HL-60/S4 treated with phorbol 12-myristate 13-acetate at 8.2 ng/mL for 4 days and 3 days (cell line): ENCODE measurements around the gene SLC35F2.
"Not testable (repeated sequence)": the region's sequence is repeated elsewhere in the genome, so short reads cannot be mapped to it uniquely, and the experiment has no call there.

Source experiments
- in situ Hi-C: fragments of 300-500 bp; cut with MboI; formaldehyde crosslinking; loops from 2 replicates; pipeline ENCODE4 v1.15.0; 2022; ENCODE audit warnings: low sequenced_read_pairs

SLC35F2 gene

GRCh38 chr11:107858217-107859070 is at the start of gene SLC35F2:
Gene SLC35F2 (minus strand): TSS chr11:107858787. CDS start chr11:107858767, 20 bp downstream.
- in situ Hi-C loops, result no loop called here

- in situ Hi-C loops, result no loop called here
Observed at GRCh38 chr11:107908211-107908610, 49.6 kb upstream of the SLC35F2 start.

DNA sequence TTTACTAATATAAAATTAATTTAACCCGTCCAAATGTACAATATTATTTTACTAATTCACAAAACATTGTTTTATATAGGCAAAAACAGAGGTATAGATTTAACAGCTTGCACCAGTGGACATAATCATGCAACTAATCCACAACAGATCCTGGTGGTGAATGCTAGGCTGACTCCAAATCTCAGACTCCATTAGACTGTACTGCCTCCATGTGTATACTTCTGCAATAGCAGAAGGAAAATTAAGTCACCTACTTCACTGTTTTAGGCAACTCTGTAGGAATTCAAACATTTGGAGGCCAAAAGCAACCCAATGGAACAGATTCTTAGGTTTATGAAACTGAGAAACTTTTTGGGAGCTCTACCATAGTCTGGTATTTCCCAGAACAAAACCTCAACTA is 39.7 kb upstream of the SLC35F2 start:
- in situ Hi-C loops, result no loop called here

DNA sequence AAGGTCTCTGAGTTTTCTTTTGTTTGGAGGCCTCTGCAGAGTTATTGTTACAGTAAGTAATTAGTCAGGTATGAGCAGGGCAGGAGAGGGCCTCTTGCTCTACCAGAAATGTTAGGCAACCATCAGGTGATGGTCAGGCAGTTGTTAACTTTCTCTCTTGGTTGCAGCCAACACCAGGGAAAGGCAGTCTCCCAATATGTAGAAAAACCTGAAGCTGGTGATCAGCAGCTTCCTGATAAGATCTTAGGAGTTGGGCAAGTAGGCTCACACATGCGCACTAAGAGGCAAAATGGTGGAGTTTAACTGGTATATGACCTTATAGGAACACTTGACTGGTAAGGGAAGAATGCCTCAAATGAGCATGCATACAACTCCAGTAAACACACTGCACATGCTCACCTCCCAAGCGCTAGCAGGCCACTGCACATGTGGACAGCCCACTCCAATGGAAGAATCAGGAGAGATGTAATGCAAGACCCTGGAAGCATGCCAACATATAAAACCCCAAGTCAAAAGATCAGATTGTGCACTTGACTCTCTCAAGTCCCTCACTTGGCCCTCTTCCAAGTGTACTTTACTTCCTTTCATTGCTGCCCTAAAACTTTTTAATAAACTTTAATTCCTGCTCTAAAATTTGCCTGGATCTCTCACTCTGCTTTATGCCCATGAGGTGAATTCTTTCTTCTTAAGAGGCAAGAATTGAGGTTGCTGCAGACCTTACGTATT is 23.7 kb upstream of the SLC35F2 start:
- in situ Hi-C loops, result no loop called here

DNA sequence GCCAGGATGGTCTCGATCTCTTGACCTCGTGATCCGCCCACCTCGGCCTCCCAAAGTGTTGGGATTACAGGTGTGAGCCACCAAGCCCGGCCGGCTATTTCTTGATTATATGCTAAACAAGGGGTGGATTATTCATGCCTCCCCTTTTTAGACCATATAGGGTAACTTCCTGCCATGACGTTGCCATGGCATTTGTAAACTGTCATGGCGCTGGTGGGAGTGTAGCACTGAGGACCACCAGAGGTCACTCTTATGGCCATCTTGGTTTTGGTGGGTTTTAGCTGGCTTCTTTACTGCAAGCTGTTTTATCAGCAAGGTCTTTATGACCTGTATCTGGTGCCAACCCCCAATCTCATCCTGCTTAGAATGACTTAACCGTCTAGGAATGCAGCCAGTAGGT is 22.9 kb upstream of the SLC35F2 start:
- in situ Hi-C loops, result not testable (repeated sequence)

DNA sequence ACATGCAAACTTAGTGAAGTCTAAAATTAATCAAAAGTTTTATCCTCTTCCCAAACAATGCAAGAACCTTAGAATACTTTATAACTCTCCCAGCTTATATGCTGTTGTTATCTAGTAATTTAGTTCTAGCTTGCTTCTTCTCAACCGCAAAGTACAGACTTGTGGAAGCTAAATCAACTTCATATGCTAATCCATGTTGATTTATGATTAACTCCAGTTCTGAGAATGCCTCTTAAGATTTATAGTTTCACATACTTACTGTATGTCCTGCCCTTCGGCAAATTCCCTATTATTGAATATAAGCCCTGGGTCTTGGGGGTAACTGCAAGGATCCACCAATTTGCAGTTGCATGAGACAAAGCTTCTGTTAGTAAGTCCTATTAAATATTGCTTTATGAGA is 17.6 kb upstream of the SLC35F2 start:
- in situ Hi-C loops, result no loop called here

DNA sequence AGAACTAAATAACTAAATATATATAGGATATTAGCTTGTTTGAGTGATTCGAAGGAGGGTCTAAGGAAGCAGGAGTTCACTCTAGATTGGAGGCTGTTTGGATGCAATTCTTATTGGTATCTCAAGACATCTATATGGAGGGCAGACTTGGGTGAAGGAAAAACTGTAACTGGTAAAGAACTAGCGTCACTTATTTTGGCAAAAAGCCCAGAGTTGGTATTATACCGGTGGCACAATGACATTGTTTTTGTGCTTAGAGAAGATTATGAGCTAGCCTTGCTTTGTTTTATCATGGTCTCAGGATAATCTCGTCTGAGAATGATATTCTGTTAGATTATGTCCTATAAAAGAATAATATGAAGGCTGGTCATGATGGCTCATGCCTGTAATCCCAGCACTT is 6.0 kb upstream of the SLC35F2 start:
- in situ Hi-C loops, result no loop called here

GRCh38 chr11:107860688-107861087 is 2.1 kb upstream of the SLC35F2 start:
- in situ Hi-C loops, result no loop called here

DNA sequence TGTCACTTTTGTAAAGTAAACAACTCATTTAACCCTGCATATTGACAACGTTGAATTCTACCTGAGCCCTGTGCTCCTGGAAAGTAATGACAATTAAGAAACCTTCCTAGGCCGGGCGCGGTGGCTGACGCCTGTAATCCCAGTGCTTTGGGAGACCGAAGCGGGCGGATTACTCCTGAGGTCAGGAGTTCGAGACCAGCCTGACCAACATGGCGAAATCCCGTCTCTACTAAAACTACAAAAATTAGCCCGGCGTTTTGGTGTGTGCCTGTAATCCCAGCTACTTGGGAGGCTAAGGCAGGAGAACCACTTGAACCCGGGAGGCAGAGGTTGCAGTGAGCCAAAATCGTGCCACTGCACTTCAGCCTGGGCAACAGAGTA is 1.6 kb upstream of the SLC35F2 start:
- in situ Hi-C loops, result not testable (repeated sequence)

DNA sequence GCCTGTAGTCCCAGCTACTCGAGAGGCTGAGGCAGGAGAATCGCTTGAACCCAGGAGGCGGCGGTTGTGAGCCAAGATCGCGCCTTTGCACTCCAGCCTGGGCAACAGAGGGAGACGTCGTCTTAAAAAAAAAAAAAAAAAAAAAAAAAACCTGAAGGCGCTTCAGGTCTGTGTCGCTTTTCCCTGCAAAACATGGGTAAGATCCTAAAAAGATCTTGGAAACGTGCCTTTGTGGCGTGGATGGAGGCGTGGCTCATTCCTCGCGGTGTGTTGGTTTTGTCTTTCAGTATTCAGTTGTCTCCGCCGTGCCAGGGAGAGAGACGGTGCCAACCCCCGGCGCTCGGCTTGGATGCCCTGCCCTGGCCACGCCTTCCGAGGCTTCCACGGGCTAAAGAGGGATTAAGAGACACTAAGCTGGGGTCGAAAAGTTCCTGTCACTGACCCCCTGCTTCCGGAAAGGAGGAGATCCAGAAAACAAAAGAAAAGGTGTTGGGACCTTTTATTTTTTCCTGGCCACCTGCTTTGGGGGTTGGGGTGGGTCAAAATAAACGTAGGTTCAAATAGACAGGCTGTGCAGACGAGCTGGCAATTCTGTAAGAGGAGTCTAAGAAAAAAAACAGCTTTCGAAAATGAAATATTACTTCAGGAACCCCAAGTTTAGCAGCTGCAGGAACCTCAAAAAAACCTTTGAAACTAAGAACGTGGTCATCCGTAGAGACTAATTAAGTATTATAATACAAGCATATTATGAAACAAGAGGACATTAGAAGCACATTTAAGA is 1.1 kb upstream of the SLC35F2 start:
- in situ Hi-C loops, result no loop called here

- in situ Hi-C loops, result no loop called here
Observed at GRCh38 chr11:107857550-107858216, 904 bp downstream of the SLC35F2 start.

DNA sequence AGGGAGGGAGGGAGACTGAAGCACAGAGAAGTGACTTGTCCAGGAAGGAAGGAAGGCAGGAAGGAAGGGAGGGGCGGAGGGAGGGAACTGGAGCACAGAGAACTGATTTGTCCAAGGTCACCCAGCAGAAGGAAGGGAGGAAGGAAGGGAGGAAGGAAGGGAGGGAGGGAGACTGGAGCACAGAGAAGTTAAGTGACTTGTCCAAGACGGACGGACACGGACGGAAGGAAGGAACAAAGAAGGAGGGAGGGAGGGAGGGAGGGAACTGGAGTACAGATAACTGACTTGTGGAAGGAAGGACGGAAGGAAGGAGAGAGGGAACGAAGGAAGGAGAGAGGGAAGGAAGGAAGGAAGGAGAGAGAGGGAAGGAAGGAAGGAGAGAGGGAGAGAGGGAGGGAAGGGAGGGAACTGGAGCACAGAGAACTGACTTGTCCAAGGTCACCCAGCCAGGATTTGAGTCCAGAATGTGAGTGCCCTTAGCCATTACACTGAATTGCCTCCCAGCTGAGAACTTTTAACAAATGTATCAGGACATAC is 1.5 kb downstream of the SLC35F2 start:
- in situ Hi-C loops, result no loop called here

DNA sequence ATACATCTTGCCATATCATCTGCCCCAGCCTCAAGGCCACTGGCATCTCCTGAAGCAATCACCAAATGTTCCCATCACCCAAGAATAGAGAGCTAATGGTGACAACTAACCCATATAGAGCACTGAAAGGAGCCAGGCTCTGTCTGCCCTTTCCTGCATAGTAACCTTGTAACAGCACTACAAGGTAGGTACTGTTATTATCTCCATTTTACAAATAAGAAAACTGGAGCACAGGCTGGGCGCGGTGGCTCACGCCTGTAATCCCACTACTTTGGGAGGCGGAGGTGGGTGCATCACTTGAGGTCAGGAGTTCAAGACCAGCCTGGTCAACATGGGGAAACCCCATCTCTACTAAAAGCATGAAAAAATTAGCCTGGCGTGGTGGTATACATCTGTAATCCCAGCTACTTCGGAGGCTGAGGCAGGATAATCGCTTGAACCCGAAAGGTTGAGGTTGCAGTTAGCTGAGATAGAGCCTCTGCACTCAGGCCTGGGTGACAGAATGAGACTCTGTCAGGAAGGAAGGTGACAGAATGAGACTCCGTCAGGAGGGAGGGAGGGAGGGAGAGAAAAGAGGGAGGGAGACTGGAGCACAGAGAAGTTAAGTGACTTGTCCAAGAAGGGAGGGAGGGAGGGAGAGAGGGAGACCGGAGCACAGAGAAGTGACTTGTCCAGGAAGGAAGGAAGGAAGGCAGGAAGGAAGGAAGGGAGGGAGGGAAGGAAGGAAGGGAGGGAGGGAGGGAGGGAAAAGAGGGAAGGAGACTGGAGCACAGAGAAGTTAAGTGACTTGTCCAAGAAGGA is 2.2 kb downstream of the SLC35F2 start:
- in situ Hi-C loops, result no loop called here

DNA sequence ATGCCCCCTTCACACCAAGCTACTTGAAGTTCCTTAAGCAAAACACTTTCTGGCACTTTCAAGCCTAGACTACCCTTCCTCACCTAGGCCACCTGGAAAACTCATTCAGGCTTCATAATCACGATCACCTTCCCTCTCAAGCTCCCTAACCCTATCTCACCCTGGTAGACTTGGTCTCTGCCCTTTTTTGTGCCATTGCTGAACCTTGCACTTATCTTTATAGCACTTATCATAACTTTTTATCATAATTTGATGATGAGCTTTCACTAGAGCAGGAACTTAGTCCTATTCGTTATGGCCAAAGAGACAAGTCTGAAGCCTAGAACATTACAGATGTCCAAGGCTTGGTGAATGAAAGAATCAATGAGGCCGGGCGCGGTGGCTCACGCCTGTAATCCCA is 5.5 kb downstream of the SLC35F2 start:
- in situ Hi-C loops, result no loop called here

GRCh38 chr11:107851704-107852310 is 6.8 kb downstream of the SLC35F2 start:
- in situ Hi-C loops, result no loop called here

- in situ Hi-C loops, result no loop called here
Observed at GRCh38 chr11:107849790-107850189, 8.8 kb downstream of the SLC35F2 start.

- in situ Hi-C loops, result no loop called here
Observed at GRCh38 chr11:107848345-107848744, 10.2 kb downstream of the SLC35F2 start.

- in situ Hi-C loops, result no loop called here
Observed at GRCh38 chr11:107847184-107847583, 11.4 kb downstream of the SLC35F2 start.

DNA sequence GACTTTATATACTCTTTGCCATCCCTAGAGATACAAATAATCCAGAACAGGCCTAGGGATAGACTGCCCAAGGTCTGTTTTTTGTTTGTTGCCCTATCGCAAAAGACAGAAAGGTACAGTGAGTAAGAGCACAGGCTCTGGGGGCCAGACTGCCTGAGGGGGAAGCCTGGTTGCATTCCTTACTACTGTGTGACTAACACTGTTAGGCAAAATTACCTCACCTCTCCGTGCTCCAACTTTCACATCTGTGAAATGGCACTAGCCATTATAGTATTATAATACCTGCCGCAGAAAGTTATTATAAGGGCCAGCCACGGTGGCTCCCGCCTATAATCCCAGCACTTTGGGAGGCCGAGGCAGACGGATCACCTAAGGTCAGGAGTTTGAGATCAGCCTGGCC is 14.5 kb downstream of the SLC35F2 start:
- in situ Hi-C loops, result no loop called here
